ENCODE measurements around the gene MREG.

DNA sequence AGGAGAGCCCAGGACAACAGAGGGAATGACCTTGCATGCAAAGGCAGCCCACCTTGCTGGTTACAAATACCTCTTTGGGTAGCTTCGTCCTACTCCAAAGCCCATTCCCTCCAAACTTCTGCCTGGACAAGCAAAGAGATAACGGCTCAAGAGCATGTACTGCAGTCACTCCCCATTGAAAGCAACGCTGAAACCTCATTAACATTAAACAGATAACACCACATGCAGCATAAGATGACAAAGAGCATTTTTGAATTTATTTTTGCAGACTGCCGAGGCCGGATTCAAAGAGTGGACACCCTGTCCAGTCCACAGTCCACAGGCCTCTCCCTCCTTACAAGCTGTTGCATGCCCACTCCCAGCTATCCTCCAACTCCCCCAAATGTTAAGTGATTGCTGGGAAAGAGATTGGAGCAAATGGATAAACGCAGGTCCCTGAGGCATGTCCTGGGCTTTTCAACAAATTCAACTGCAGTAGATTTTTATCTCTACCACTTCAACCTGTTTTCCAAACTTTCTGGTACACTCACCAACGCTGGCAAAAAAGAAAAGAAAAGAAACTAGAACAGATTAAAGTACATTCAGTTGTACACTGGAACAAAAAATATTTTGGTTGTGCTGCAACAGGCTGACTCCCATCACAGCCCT lies 40.1 kb downstream of the MREG start:
- no peak for TF ChIP-seq CTCF (IDR thresholded peaks at IDR 0.05; ENCODE audit: low read depth, low read length, poor library complexity, severe bottlenecking)
- TF ChIP-seq EZH2phosphoT487 (IDR thresholded peaks at IDR 0.05; ENCODE audit: borderline replicate concordance, low read length) = no peak
